Adrenal gland (tissue), 5 donors: ENCODE measurements around the gene CYP8B1.

Experiments used
- POLR2A ChIP-seq, 2 donors: fragments of 450-650 bp; IDR thresholded peaks; one replicate each; pipeline ENCODE4 v1.6.1; 2017; ENCODE audit warnings: antibody characterized with exemption in 2 of 2, mild to moderate bottlenecking in 2 of 2, moderate library complexity in 1 of 2
- TF ChIP-seq, protein P1 (sequence below), 6 experiments: fragments of 450-650 bp in 4 of 6; fragments of 200-600 bp in 2 of 6; sonication (generic) in 1 of 6; IDR thresholded peaks; 1 replicate in 5 of 6; 2 replicates in 1 of 6; pipeline versions ENCODE4 v1.5.1 to v1.8.0; 2016 to 2021; ENCODE audit warnings: antibody characterized with exemption in 6 of 6, mild to moderate bottlenecking in 2 of 6, moderate library complexity in 1 of 6
- donor health status: DM: no; HTN: no; CAD: no.

DNA sequence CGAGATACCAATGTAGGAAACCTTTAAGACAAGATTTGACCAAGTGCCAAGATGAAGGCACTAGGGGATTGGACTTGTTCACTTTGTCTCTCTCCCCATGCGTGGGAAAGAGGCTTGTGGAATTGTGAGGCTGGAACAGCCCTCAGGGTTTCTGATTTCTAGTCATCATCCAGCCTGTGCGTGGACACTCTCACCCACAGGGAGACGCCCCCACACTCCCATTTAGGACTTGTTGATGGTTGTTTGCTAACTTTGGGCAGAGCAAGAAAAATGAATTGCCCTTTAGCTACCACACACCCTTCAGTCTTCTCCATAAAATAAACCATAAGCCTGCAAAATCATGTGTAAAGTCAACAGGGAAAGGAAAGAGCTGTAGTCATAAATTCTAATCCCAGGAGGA, 48.0 kb downstream of the CYP8B1 start:
- TF ChIP-seq, protein P1, sequence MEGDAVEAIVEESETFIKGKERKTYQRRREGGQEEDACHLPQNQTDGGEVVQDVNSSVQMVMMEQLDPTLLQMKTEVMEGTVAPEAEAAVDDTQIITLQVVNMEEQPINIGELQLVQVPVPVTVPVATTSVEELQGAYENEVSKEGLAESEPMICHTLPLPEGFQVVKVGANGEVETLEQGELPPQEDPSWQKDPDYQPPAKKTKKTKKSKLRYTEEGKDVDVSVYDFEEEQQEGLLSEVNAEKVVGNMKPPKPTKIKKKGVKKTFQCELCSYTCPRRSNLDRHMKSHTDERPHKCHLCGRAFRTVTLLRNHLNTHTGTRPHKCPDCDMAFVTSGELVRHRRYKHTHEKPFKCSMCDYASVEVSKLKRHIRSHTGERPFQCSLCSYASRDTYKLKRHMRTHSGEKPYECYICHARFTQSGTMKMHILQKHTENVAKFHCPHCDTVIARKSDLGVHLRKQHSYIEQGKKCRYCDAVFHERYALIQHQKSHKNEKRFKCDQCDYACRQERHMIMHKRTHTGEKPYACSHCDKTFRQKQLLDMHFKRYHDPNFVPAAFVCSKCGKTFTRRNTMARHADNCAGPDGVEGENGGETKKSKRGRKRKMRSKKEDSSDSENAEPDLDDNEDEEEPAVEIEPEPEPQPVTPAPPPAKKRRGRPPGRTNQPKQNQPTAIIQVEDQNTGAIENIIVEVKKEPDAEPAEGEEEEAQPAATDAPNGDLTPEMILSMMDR (IDR thresholded peaks at IDR 0.05) = no peak
- no peak for TF ChIP-seq POLR2A (IDR thresholded peaks at IDR 0.05)
